Cardiac muscle cell (in vitro differentiated cells and primary cell): ENCODE measurements around the gene CXCR3. TPM values are rescaled to one million over a fixed set of nuclear protein-coding genes. Genes with fewer than 3 reads are reported as not detected.
"Not testable (repeated sequence)": the region's sequence is repeated elsewhere in the genome, so short reads cannot be mapped to it uniquely, and the experiment has no call there.

Experiments used
- DNase-seq, 2 donors: peaks; one replicate each; pipeline versions ENCODE4 v3.0.0 to v3.0.0-alpha.2; 2010 to 2017; ENCODE audit warnings: low read depth in 1 of 2, low spot score in 1 of 2
- H3K27ac ChIP-seq: fragments of 200-600 bp; sonication (generic); 2 replicates; pipeline ENCODE4 v1.5.1; 2016
- H3K27me3 ChIP-seq: fragments of 200-600 bp; sonication (generic); 2 replicates; pipeline ENCODE4 v1.6.0; 2016; ENCODE audit warnings: control low read depth
- H3K36me3 ChIP-seq: fragments of 200-600 bp; sonication (generic); 2 replicates; pipeline ENCODE4 v1.5.1; 2016; ENCODE audit warnings: control low read depth
- H3K4me1 ChIP-seq: fragments of 200-600 bp; sonication (generic); 2 replicates; pipeline ENCODE4 v1.8.1; 2017; ENCODE audit warnings: low read depth, mild to moderate bottlenecking, mixed run types
- H3K4me3 ChIP-seq: fragments of 200-600 bp; sonication (generic); 2 replicates; pipeline ENCODE4 v1.5.1; 2016; ENCODE audit warnings: mild to moderate bottlenecking
- H3K9me3 ChIP-seq: fragments of 200-600 bp; sonication (generic); 2 replicates; pipeline ENCODE4 v1.5.1; 2017; ENCODE audit warnings: low read depth, mild to moderate bottlenecking, control low read depth
- CTCF ChIP-seq: IDR thresholded peaks from 2 replicates; pipeline ENCODE4 v1.5.1; 2012; ENCODE audit warnings: low read depth, mild to moderate bottlenecking, low read length
- polyA plus RNA-seq: library from polyadenylated mRNA; unstranded; fragments of >200 nt; fragmentation: Nextera tagmentation; extraction: Ambion mirVana; gene quantifications from 2 replicates; pipeline ENCODE4 v1.2.1, GENCODE V29; 2016
- total RNA-seq: library from RNA; depleted of rRNA; stranded (reverse); fragments of >200 nt; gene quantifications from 2 replicates; pipeline ENCODE4 v1.2.3, GENCODE V29; 2016

Gene CXCR3
- total and polyA plus RNA-seq, 2 experiments from 2014 or later, result not detected

GRCh38 chrX:71664202-71664601 is 45.9 kb upstream of the CXCR3 start:
- peak; percentile 7 to 17 for DNase-seq
- not testable (repeated sequence) for H3K27ac ChIP-seq, H3K27me3 ChIP-seq, H3K4me1 ChIP-seq, H3K36me3 ChIP-seq, H3K4me3 ChIP-seq, H3K9me3 ChIP-seq
- peak; percentile 20 for TF ChIP-seq CTCF

GRCh38 chrX:71663238-71663637 is 44.9 kb upstream of the CXCR3 start:
- not testable (repeated sequence) for H3K36me3 ChIP-seq, H3K27ac ChIP-seq, H3K27me3 ChIP-seq, H3K9me3 ChIP-seq, H3K4me3 ChIP-seq, H3K4me1 ChIP-seq, DNase-seq

DNA sequence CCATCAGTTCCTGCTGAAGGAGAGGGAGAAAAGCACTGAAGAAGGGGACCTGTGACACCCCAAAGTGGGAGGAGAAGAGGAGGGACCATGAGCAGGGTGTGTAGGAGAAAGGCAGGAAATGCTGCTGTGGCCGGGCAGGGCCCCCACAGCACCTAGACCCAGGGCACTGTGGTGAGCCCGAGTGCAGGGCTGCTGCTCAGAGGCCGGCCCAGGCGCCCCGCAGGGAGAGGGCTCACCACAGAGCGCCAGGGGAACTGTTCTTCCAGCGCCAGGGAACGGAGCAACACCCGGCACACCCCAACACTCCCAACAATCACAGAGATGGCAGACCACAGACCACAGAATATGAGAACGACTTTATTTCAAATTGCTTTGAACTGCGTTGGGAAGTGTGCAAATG is 44.3 kb upstream of the CXCR3 start:
- not testable (repeated sequence) for H3K36me3 ChIP-seq, H3K9me3 ChIP-seq, H3K27me3 ChIP-seq, DNase-seq, H3K4me1 ChIP-seq, H3K4me3 ChIP-seq, H3K27ac ChIP-seq

GRCh38 chrX:71661919-71662318 is 43.6 kb upstream of the CXCR3 start:
- H3K27ac ChIP-seq, result no peak overlapping the region
- H3K4me3 ChIP-seq, result no peak overlapping the region
- H3K4me1 ChIP-seq, result no peaks in the 10 kb centered on the region
- DNase-seq, result no peak
- no peaks in the 10 kb centered on the region for H3K36me3 ChIP-seq
- H3K27me3 ChIP-seq, result no peaks in the 10 kb centered on the region
- H3K9me3 ChIP-seq, result no peaks in the 10 kb centered on the region
- TF ChIP-seq CTCF, result no peak

GRCh38 chrX:71660562-71661416 is 42.5 kb upstream of the CXCR3 start:
- Histone ChIP-seq H3K27me3 (no peaks in the 10 kb centered on the region), H3K4me3 (no peak overlapping the region), H3K36me3 (no peaks in the 10 kb centered on the region), H3K4me1 (no peaks in the 10 kb centered on the region), H3K9me3 (no peaks in the 10 kb centered on the region), H3K27ac (no peak overlapping the region)
- TF ChIP-seq CTCF, result no peak
- DNase-seq, result no peak

DNA sequence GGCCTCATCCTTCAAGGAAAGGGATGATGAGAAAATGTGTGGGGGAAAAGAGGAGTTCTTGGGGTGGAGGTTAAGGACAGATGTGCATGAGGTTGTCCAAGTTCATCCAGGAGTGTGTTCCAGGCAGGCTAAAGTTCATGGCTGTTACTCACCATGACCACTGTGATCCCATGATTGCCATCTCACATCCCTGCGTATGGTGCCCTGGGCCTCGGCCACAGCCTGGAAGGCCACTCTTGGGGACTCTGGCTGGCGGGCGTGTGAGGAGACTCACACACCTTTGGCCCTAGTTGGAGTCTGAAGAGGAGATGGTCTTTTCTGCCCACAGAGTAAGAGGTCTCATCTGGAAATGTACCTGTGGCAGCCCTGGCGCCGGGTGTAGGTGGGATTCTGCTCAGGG is 41.6 kb upstream of the CXCR3 start:
- Histone ChIP-seq H3K4me3 (no peak overlapping the region), H3K4me1 (no peaks in the 10 kb centered on the region), H3K9me3 (no peaks in the 10 kb centered on the region), H3K36me3 (no peaks in the 10 kb centered on the region), H3K27me3 (no peaks in the 10 kb centered on the region), H3K27ac (no peak overlapping the region)
- TF ChIP-seq CTCF, result no peak
- no peak for DNase-seq
